ENCODE data around the gene PHF12. TPM values are rescaled to one million over a fixed set of nuclear protein-coding genes. Genes with fewer than 3 reads are reported as not detected.
"Not testable (repeated sequence)": the region's sequence is repeated elsewhere in the genome, so short reads cannot be mapped to it uniquely, and the experiment has no call there.

The PHF12 gene
- total and polyA plus RNA-seq, 7 donors = 6.9 to 54.3 (median 39.1) TPM

- intact Hi-C loops (cut with DNase I) = no loop called here
- no peaks in the 10 kb centered on the region for H3K27me3 ChIP-seq
- no peak overlapping the region for H3K4me3 ChIP-seq
- no peak for TF ChIP-seq CTCF (IDR thresholded peaks at IDR 0.05)
- no peak for TF ChIP-seq POLR2A (IDR thresholded peaks at IDR 0.05)
- WGBS, 2 donors = 88 to 91% methylated on average over 2 of the region's 2 CpGs
- H3K36me3 ChIP-seq = peaks cover 31 to 54% (median 44%) of the 10 kb centered on the region in 4 donors
- no peak for DNase-seq
- no peak overlapping the region for H3K27ac ChIP-seq
- no peaks in the 10 kb centered on the region for H3K4me1 ChIP-seq
- no peaks in the 10 kb centered on the region for H3K9me3 ChIP-seq
These were observed 73.0 kb downstream of the PHF12 start for GRCh38 chr17:28878158-28878910.

- DNase-seq; H3K4me1 ChIP-seq; H3K9me3 ChIP-seq; H3K4me3 ChIP-seq; intact Hi-C loops (cut with DNase I); H3K27ac ChIP-seq; H3K27me3 ChIP-seq: not testable (repeated sequence)
- peaks cover 22 to 43% (median 34%) of the 10 kb centered on the region in 4 donors for H3K36me3 ChIP-seq
- WGBS, 2 donors = 94 to 95% methylated on average over 6 of the region's 6 CpGs
These were observed 74.1 kb downstream of the PHF12 start for GRCh38 chr17:28877150-28877711.

GRCh38 chr17:28875848-28876550 lies 75.3 kb downstream of the PHF12 start:
- intact Hi-C loops (cut with DNase I) = no loop called here
- no peak overlapping the region for H3K27ac ChIP-seq
- WGBS, 2 donors = 39 to 65% methylated on average over 1 of the region's 1 CpG

GRCh38 chr17:28874750-28875149 lies 76.6 kb downstream of the PHF12 start:
- WGBS, 2 donors = 70 to 78% methylated on average over 3 of the region's 3 CpGs
- Histone ChIP-seq H3K36me3 (peaks cover 2 to 19% (median 10%) of the 10 kb centered on the region in 4 donors), H3K4me3 (no peak overlapping the region), H3K4me1 (no peaks in the 10 kb centered on the region), H3K9me3 (no peaks in the 10 kb centered on the region), H3K27me3 (no peaks in the 10 kb centered on the region), H3K27ac (no peak overlapping the region)
- DNase-seq = no peak
- intact Hi-C loops (cut with DNase I) = no loop called here
- no peak for TF ChIP-seq POLR2AphosphoS5 (IDR thresholded peaks at IDR 0.05)
- TF ChIP-seq EP300 (IDR thresholded peaks at IDR 0.05) = no peak
- no peak for TF ChIP-seq POLR2A (IDR thresholded peaks at IDR 0.05)
- TF ChIP-seq CTCF (IDR thresholded peaks at IDR 0.05) = no peak

More at GRCh38 chr17:28875848-28876550, 75.3 kb downstream of the PHF12 start:
- Histone ChIP-seq H3K4me1 (no peaks in the 10 kb centered on the region), H3K4me3 (no peak overlapping the region), H3K27me3 (no peaks in the 10 kb centered on the region), H3K36me3 (peaks cover 10 to 31% (median 22%) of the 10 kb centered on the region in 4 donors), H3K9me3 (no peaks in the 10 kb centered on the region)
- DNase-seq = no peak
- TF ChIP-seq CTCF (IDR thresholded peaks at IDR 0.05) = no peak
- no peak for TF ChIP-seq EP300 (IDR thresholded peaks at IDR 0.05)
- no peak for TF ChIP-seq POLR2A (IDR thresholded peaks at IDR 0.05)
- no peak for TF ChIP-seq POLR2AphosphoS5 (IDR thresholded peaks at IDR 0.05)

DNA sequence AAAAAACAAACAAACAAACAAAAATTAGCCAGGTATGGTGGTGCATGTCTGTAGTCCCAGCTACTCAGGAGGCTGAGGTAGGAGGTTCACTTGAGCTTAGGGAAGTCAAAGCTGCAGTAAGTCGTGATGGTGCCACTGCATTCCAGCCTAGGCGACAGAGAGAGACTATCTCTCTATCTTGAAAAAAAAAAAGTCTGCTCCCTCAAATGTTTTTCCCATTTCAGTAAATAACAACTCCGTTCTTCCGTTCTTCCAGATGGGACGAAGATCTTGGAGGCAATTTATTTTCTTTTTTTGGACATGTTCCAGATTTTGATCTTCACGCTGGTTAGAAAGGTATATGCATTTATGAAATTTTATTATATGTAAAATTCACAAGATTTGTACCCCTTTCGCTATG lies 77.5 kb downstream of the PHF12 start:
- H3K27ac ChIP-seq = no peak overlapping the region
- no peak overlapping the region for H3K4me3 ChIP-seq
- no peak for TF ChIP-seq CTCF (IDR thresholded peaks at IDR 0.05)
- no peak for TF ChIP-seq EP300 (IDR thresholded peaks at IDR 0.05)
- no peak for TF ChIP-seq POLR2A (IDR thresholded peaks at IDR 0.05)
- no peak for TF ChIP-seq POLR2AphosphoS5 (IDR thresholded peaks at IDR 0.05)
- no peaks in the 10 kb centered on the region for H3K4me1 ChIP-seq
- no peaks in the 10 kb centered on the region for H3K9me3 ChIP-seq
- H3K27me3 ChIP-seq = no peaks in the 10 kb centered on the region
- no peak for DNase-seq
- peaks cover 0 to 10% (median 1%) of the 10 kb centered on the region in 4 donors for H3K36me3 ChIP-seq
- intact Hi-C loops (cut with DNase I) = no loop called here
- 90 to 94% methylated on average over 7 of the region's 7 CpGs for WGBS, 2 donors

All from sigmoid colon (tissue), 7 donors.